ENCODE results near the gene RNF215.

Gene RNF215

DNA sequence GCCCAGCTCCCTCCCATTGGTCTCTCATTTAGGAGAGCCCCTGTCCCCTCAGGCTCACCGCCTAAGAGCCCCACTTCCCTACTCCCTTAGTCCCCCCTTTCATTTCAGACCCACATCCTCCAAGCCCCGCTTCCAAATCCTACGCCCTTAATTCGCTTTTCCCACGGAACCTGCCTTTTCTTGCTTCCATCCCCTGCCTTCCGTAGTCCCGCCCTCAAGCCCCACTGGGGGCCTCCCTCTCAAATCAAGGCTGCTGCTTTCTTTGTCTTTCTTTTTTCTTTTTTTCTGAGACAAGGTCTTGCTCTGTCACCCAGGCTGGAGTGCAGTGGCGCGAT is 30.0 kb downstream of the RNF215 start:
- DNase-seq (ENCODE audit: low read depth), result no peak
- peak overlapping the region; percentile 98 for H3K4me3 ChIP-seq (ENCODE audit: low read depth, low read length)
- TF ChIP-seq, protein P1, sequence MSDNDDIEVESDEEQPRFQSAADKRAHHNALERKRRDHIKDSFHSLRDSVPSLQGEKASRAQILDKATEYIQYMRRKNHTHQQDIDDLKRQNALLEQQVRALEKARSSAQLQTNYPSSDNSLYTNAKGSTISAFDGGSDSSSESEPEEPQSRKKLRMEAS (IDR thresholded peaks at IDR 0.05; ENCODE audit: low read depth, low read length), result no peak
- TF ChIP-seq, protein P2, sequence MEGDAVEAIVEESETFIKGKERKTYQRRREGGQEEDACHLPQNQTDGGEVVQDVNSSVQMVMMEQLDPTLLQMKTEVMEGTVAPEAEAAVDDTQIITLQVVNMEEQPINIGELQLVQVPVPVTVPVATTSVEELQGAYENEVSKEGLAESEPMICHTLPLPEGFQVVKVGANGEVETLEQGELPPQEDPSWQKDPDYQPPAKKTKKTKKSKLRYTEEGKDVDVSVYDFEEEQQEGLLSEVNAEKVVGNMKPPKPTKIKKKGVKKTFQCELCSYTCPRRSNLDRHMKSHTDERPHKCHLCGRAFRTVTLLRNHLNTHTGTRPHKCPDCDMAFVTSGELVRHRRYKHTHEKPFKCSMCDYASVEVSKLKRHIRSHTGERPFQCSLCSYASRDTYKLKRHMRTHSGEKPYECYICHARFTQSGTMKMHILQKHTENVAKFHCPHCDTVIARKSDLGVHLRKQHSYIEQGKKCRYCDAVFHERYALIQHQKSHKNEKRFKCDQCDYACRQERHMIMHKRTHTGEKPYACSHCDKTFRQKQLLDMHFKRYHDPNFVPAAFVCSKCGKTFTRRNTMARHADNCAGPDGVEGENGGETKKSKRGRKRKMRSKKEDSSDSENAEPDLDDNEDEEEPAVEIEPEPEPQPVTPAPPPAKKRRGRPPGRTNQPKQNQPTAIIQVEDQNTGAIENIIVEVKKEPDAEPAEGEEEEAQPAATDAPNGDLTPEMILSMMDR (IDR thresholded peaks at IDR 0.05; ENCODE audit: low read depth, low read length), result no peak
- no peak for TF ChIP-seq MYC (IDR thresholded peaks at IDR 0.05; ENCODE audit: low read depth, low read length)
- TF ChIP-seq POLR2A (IDR thresholded peaks at IDR 0.05; ENCODE audit: extremely low read depth, insufficient read length), result no peak

DNA sequence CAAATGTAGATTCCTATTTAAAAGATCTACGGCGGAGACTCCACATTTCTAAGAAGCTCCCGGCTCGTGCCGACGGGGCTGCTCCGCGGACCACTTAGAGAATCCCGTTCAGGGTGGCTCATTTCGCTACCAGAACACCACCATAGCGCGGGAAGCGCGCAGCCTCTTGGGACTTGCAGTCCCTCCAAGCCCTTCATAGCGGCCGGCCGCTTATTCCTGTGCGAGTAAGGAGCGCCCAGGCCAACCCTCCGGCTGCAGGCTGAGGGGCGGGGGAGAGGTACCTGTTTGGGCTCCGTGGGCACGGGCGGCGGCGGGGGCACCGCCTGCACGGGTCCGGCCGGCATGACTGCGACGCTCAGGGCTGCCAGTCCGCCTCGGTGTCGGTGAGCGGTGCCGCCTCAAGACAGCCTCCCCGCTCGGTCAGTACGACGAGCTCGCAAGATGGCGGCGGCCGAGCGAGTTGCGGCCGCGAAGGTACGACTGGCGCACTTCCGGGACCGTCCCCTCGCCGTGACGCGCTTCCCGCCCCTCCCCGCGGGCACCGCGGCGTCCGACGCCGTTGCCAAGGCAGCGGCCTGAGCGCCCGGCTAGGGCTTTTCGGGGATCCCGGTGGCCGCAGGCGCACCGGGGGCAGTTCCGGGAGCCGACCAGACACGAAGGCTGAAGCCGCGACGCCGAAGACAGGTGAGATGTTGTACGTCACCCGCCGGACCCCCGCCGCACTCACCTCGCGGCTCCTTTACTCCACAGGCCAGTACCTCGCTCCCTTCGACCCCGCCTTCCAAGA is 30.6 kb downstream of the RNF215 start, which contains the start of the genes CCDC157 and SF3A1:
Gene CCDC157, plus strand, starts transcription at position 559 of the 787 bp plus-strand sequence. CDS start 8,994 bp downstream, outside the sequence.
Gene SF3A1, minus strand, starts transcription at position 446 of the 787 bp plus-strand sequence. Its CDS starts 102 bp downstream, at position 344.
- DNase-seq (ENCODE audit: low read depth), result peak; percentile 93
- peak within 1 kb of the TSS; percentile 98 for H3K4me3 ChIP-seq (ENCODE audit: low read depth, low read length)
- peak; percentile 43 for TF ChIP-seq MYC (IDR thresholded peaks at IDR 0.05; ENCODE audit: low read depth, low read length)
- peak; percentile 59 for TF ChIP-seq POLR2A (IDR thresholded peaks at IDR 0.05; ENCODE audit: extremely low read depth, insufficient read length)
- TF ChIP-seq, protein P2 (IDR thresholded peaks at IDR 0.05; ENCODE audit: low read depth, low read length), result no peak
- TF ChIP-seq, protein P1 (IDR thresholded peaks at IDR 0.05; ENCODE audit: low read depth, low read length), result peak; percentile 19

DNA sequence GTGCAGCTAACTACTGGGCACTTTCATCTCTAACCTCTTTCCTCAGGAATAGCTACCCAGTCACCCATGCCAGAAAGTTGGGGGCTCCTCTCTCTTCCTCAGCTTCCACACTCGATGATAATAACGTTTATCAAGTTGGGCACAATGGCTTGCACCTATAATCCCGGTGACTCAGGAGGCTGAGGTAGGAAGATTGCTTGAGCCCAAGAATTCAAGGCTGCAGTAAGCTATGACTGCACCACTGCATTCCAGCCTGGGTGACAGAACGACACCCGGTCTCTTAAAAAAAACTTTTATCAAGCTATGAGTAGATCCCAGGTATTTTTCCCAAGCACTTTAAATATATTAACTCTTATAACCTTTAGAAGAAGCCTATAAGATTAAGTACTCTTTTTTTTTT is 32.6 kb downstream of the RNF215 start:
- no peak for DNase-seq (ENCODE audit: low read depth)
- TF ChIP-seq POLR2A (IDR thresholded peaks at IDR 0.05; ENCODE audit: extremely low read depth, insufficient read length), result no peak
- TF ChIP-seq, protein P1 (IDR thresholded peaks at IDR 0.05; ENCODE audit: low read depth, low read length), result no peak
- TF ChIP-seq, protein P2 (IDR thresholded peaks at IDR 0.05; ENCODE audit: low read depth, low read length), result no peak
- no peak for TF ChIP-seq MYC (IDR thresholded peaks at IDR 0.05; ENCODE audit: low read depth, low read length)
- no peak overlapping the region for H3K4me3 ChIP-seq (ENCODE audit: low read depth, low read length)

DNA sequence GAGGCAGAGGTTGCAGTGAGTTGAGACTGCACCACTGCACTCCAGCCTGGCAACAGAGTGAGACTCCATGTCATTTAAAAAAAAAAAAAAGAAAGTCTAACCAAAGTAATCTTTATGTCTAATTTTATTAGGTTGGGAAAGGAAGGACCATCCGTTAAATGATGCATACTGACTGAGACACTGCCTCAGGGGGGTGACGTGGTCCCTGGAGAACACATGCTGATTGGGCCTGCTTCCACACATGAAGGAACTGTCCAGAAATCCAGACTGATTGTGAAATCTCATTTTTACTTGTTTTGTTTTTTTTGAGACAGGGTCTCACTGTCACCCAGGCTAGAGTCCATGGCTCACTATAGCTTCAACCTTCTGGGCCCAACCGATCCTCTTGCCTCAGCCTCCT is 36.0 kb downstream of the RNF215 start:
- no peak for DNase-seq (ENCODE audit: low read depth)
- H3K4me3 ChIP-seq (ENCODE audit: low read depth, low read length), result no peak overlapping the region
- TF ChIP-seq POLR2A (IDR thresholded peaks at IDR 0.05; ENCODE audit: extremely low read depth, insufficient read length) (no peak), MYC (IDR thresholded peaks at IDR 0.05; ENCODE audit: low read depth, low read length) (no peak)
- TF ChIP-seq, protein P1 (IDR thresholded peaks at IDR 0.05; ENCODE audit: low read depth, low read length), result no peak
- TF ChIP-seq, protein P2 (IDR thresholded peaks at IDR 0.05; ENCODE audit: low read depth, low read length), result no peak

DNA sequence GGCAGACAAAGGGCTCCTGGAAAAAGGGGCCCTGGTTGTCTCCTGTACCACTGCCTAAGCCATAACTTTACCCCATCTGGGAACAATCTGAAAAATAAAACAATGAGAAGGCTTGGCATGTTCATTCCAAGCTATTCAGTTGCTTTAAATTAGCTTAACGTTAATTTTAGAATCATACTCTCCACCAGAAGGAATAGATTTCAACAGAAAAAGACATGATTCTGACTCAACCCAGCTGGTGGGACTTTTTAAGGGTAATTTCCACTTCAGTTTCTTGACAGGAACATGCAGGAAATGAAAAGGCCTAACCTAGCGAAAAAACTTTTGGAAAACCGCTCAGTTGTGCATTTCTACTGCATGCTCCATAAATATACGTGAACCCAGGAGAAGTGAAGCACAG is 38.4 kb downstream of the RNF215 start:
- H3K4me3 ChIP-seq (ENCODE audit: low read depth, low read length), result no peak overlapping the region
- DNase-seq (ENCODE audit: low read depth), result no peak
- TF ChIP-seq POLR2A (IDR thresholded peaks at IDR 0.05; ENCODE audit: extremely low read depth, insufficient read length) (no peak), MYC (IDR thresholded peaks at IDR 0.05; ENCODE audit: low read depth, low read length) (no peak)
- TF ChIP-seq, protein P1 (IDR thresholded peaks at IDR 0.05; ENCODE audit: low read depth, low read length), result no peak
- TF ChIP-seq, protein P2 (IDR thresholded peaks at IDR 0.05; ENCODE audit: low read depth, low read length), result no peak
